ENCODE data around the gene KCTD8. TPM values are rescaled to one million over a fixed set of nuclear protein-coding genes. Genes with fewer than 3 reads are reported as not detected.
A peak's percentile ranks its signal among the peaks of the same experiment; 100 is the strongest.

Gene KCTD8
- polyA plus RNA-seq, 2 of the 4 experiments (the other 2 are of a cell fraction), result not detected

- CTCF ChIA-PET, result interaction anchor here (0.9 kb wide), 1 partner anchor 182 kb away, joined by 4 read pairs; no protein-coding TSS in a partner anchor
- H3K4me2 ChIP-seq, result peak overlapping the region; percentile 95
- no peak for FAIRE-seq
These were observed 775 bp downstream of the KCTD8 start for GRCh38 chr4:44447563-44448504.

DNA sequence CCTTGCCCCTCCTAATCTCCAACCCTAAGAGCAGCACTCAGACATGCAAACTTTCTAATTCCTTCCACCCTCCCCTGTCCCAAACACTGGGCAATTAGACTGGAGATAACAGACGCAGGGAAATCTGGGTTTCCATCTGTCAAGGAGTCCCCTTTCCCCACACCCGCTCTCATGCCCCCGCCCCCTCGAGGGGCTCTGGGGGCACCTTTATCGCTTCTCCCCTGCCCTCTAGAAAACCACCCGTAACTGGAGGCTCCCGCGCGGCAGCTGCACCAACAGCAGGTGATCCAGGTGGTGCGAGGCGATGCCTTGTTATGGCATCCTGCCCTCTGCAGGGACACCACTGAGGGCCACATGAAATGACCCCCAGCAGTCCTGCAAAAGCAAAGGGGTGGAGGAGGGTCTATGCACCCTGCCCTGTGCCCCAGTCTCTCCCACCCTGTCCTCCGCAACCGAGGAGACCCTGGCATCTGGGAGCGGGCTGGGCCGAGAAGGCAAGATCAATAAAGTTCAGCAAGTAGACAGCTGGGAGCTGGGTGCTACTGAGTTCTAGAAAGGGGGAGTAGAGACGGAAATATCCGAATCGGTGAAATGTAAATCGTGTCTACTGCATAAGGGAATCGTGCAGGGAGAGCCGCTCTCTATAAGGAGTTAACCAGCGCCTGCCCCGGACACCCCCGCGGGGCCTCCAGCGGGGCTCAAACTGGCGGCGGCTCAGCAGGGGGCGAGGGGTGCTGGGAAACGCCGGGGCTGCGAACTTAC, 1.6 kb downstream of the KCTD8 start:
- Histone ChIP-seq H3K4me1 (no peaks in the 10 kb centered on the region), H3K4me2 (no peak overlapping the region), H3K4me3 (no peak overlapping the region), H3K27ac (no peak overlapping the region), H3K9me3 (no peaks in the 10 kb centered on the region)
- ChIA-PET POLR2A (no interaction called here), CTCF (no interaction called here)
- 55% methylated on average over 13 of the region's 32 CpGs for WGBS (ENCODE audit: missing lambda C conversion rate)
- no peak for TF ChIP-seq KDM1A (IDR thresholded peaks at IDR 0.05; ENCODE audit: low read depth)
- ATAC-seq, result no peak
- DNase-seq (ENCODE audit: low read depth in 1 of 2, low spot score in 1 of 2), result no peak
- FAIRE-seq, result no peak

More at GRCh38 chr4:44447563-44448504, 775 bp downstream of the KCTD8 start:
- TF ChIP-seq HEYL (CRISPR knock-in tag; IDR thresholded peaks at IDR 0.05), result no peak
- TF ChIP-seq KDM5A (IDR thresholded peaks at IDR 0.05), result no peak
- no peak for TF ChIP-seq BHLHE40 (IDR thresholded peaks at IDR 0.05; ENCODE audit: low read depth, low read length)
- POLR2A ChIA-PET, result interaction anchor here (1.0 kb wide), 1 partner anchor 231 kb away, joined by 3 read pairs; the partner anchor contains the start of gene GUF1
- H3K9me3 ChIP-seq, result no peaks in the 10 kb centered on the region
- no peaks in the 10 kb centered on the region for H3K4me1 ChIP-seq
- ATAC-seq (peak; percentile 47 to 51), DNase-seq (ENCODE audit: low read depth in 1 of 2, low spot score in 1 of 2) (peak in 1 of 2 experiments; percentile 10)
- no peak overlapping the region for H3K27ac ChIP-seq
- peak overlapping the region; percentile 41 for H3K4me3 ChIP-seq
- 35% methylated on average over 45 of the region's 110 CpGs for WGBS (ENCODE audit: missing lambda C conversion rate)

DNA sequence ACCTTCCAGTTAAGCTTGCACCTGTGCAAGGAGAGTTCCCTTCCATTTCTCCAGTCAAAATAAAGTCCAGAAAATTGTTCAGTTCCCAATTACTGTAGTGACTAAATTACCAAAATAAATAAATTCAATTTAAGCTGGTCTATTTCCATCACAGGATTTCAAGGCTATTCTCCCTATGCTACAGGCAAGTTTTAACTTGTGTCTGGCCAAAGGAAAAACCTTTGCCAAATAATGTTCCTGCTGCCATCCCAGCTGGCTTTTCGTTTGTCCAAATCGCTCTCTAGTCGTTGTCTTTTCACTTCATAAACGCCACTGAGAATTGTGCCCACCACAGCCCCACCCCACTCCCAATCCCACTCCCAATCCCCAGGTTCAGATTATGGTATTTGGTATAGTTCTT, 2.4 kb downstream of the KCTD8 start:
- TF ChIP-seq HES2 (IDR thresholded peaks at IDR 0.05) (no peak), POLR2A (IDR thresholded peaks at IDR 0.05; ENCODE audit: low read length) (no peak), EP300 (IDR thresholded peaks at IDR 0.05) (no peak), BCL3 (IDR thresholded peaks at IDR 0.05) (no peak), SREBF2 (IDR thresholded peaks at IDR 0.05) (no peak)
- FAIRE-seq, result no peak
- Histone ChIP-seq H3K4me2 (no peak overlapping the region), H3K4me1 (no peaks in the 10 kb centered on the region), H3K4me3 (no peak overlapping the region), H3K9me3 (no peaks in the 10 kb centered on the region), H3K27ac (no peak overlapping the region)
- CTCF ChIA-PET, result no interaction called here
- POLR2A ChIA-PET, result no interaction called here
- 5% methylated on average over 4 of the region's 4 CpGs for WGBS (ENCODE audit: missing lambda C conversion rate)
- DNase-seq (ENCODE audit: low read depth in 1 of 2, low spot score in 1 of 2), result no peak
- ATAC-seq, result no peak

DNA sequence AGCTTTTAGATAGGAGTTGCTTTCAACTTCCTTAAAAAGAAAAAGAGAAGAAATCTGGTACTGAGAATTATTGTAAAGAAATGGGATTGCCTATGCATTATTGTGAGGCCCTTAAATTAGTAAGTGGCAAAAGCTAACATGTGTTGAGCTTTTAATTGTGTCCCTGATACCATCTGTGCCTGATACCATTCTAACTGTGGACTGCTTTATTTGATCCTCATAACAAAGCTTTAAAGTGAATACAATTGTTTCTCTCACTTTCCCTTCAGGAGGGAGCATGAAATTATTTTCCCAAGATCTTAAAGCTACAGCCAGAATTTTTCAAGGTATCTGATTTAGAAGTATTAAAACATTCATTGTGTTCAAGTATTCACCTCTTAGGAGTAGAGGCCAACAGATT, 9.9 kb downstream of the KCTD8 start:
- no peak for ATAC-seq
- no peak for TF ChIP-seq EHMT2 (IDR thresholded peaks at IDR 0.05; ENCODE audit: low read depth)
- TF ChIP-seq CBX8 (IDR thresholded peaks at IDR 0.05), result no peak
- TF ChIP-seq TFCP2L1 (CRISPR knock-in tag; IDR thresholded peaks at IDR 0.05), result no peak
- no peak for TF ChIP-seq RAD21 (conservative IDR thresholded peaks at IDR 0.05 in 1 of 2, IDR thresholded peaks at IDR 0.05 in 1 of 2)
- no peak for TF ChIP-seq ATOH8 (CRISPR knock-in tag; IDR thresholded peaks at IDR 0.05; ENCODE audit: low read depth)
- ChIA-PET POLR2A (no interaction called here), CTCF (no interaction called here)
- H3K4me2 ChIP-seq, result no peak overlapping the region
- DNase-seq (ENCODE audit: low read depth in 1 of 2, low spot score in 1 of 2), result no peak
- no peaks in the 10 kb centered on the region for H3K4me1 ChIP-seq
- H3K9me3 ChIP-seq, result no peaks in the 10 kb centered on the region
- H3K4me3 ChIP-seq, result no peak overlapping the region
- no peak overlapping the region for H3K27ac ChIP-seq
- no peak for FAIRE-seq
